Hepatocyte (in vitro differentiated cells): ENCODE results near the gene CLDN18.

Experiments used
- CTCF ChIP-seq: fragments of 200-600 bp; sonication (generic); IDR thresholded peaks from 2 replicates; pipeline ENCODE4 v1.5.1; 2016; ENCODE audit warnings: antibody characterized with exemption, mild to moderate bottlenecking; ENCODE audit not compliant: poor library complexity
- EZH2 ChIP-seq: fragments of 200-600 bp; sonication (generic); IDR thresholded peaks from 2 replicates; pipeline ENCODE4 v1.6.1; 2016; ENCODE audit warnings: antibody characterized with exemption, mild to moderate bottlenecking, borderline replicate concordance

GRCh38 chr3:137988152-137988551, 21.8 kb upstream of the CLDN18 start:
- TF ChIP-seq EZH2 (no peak), CTCF (no peak)
